Coronary artery (tissue), 2 donors: ENCODE results near the gene DENND6A.

ENCODE experiments used
- DNase-seq: peaks from one replicate; pipeline ENCODE4 v3.0.0-alpha.2; 2017; ENCODE audit warnings: low spot score
- H3K27ac ChIP-seq, 2 donors: fragments of 200-600 bp; sonication (generic); one replicate each; pipeline ENCODE4 v1.5.1; 2016 to 2019
- H3K4me3 ChIP-seq: fragments of 200-600 bp; sonication (generic); 2 replicates; pipeline ENCODE4 v1.5.1; 2016; ENCODE audit warnings: mild to moderate bottlenecking, moderate library complexity
- CTCF ChIP-seq: fragments of 200-600 bp; sonication (generic); IDR thresholded peaks from one replicate; pipeline ENCODE4 v1.5.1; 2019; ENCODE audit warnings: antibody characterized with exemption

The DENND6A gene

GRCh38 chr3:57692396-57693147 lies at the start of gene DENND6A:
Gene DENND6A, minus strand, starts transcription at chr3:57693077. Its CDS starts 59 bp downstream, at chr3:57693018.
- no peak for TF ChIP-seq CTCF
- peak; percentile 91 for DNase-seq
- H3K4me3 ChIP-seq, result peak within 1 kb of the TSS; percentile 99
- H3K27ac ChIP-seq, result peak within 1 kb of the TSS; percentile 99 to 100

GRCh38 chr3:57740027-57740426 lies 47.1 kb upstream of the DENND6A start:
- DNase-seq, result no peak
- Histone ChIP-seq H3K4me3 (no peak overlapping the region), H3K27ac (no peak overlapping the region)
- TF ChIP-seq CTCF, result no peak

GRCh38 chr3:57738391-57738790 lies 45.5 kb upstream of the DENND6A start:
- Histone ChIP-seq H3K4me3 (no peak overlapping the region), H3K27ac (no peak overlapping the region)
- no peak for DNase-seq
- TF ChIP-seq CTCF, result no peak

- no peak for TF ChIP-seq CTCF
- no peak overlapping the region for H3K27ac ChIP-seq
- H3K4me3 ChIP-seq, result no peak overlapping the region
- DNase-seq, result no peak
These were observed 45.0 kb upstream of the DENND6A start for GRCh38 chr3:57737840-57738239.

GRCh38 chr3:57735405-57735804 lies 42.5 kb upstream of the DENND6A start:
- Histone ChIP-seq H3K27ac (no peak overlapping the region), H3K4me3 (no peak overlapping the region)
- TF ChIP-seq CTCF, result no peak
- no peak for DNase-seq

GRCh38 chr3:57733790-57734189 lies 40.9 kb upstream of the DENND6A start:
- Histone ChIP-seq H3K4me3 (no peak overlapping the region), H3K27ac (no peak overlapping the region)
- TF ChIP-seq CTCF, result no peak
- no peak for DNase-seq

GRCh38 chr3:57731311-57731710 lies 38.4 kb upstream of the DENND6A start:
- Histone ChIP-seq H3K4me3 (no peak overlapping the region), H3K27ac (no peak overlapping the region)
- no peak for DNase-seq
- no peak for TF ChIP-seq CTCF
